ENCODE measurements around the gene EEFSEC. TPM values are rescaled to one million over a fixed set of nuclear protein-coding genes. Genes with fewer than 3 reads are reported as not detected.

The EEFSEC gene
- total RNA-seq, 1 experiment from 2014 or later, result 9.6 TPM

DNA sequence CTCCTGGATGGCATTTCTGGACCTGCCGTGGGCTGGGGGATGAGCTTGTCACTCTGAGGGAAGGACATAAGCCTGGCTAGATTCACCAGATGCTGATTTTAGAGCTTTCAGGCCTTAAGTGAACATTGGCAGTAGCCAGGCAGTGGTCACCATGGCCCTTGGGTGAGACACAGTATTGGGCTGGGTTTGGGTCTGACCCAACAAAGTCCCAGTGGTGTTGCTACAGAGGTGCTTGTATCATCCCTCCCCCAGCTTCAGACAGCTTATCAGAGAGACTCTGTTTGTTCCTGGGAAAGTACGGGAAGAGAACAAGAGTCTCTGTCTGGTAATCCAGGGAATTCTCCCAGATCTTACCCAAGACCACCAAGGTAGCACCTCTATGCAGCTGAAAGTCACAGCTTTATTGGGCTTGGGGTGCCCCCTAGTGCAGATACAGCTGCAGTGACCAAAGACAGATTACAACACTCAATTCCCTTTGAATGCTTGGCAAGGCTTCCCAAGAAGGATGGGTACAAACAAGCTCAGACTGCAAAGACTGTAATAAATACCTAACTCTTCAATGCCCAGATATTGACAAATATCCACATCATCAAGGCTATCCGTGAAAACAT is 19.9 kb upstream of the EEFSEC start:
- no peak overlapping the region for H3K9ac ChIP-seq (ENCODE audit: low read length)
- H3K27ac ChIP-seq (ENCODE audit: low read length), result no peak overlapping the region
- no peaks in the 10 kb centered on the region for H3K79me2 ChIP-seq (ENCODE audit: low read length)
- TF ChIP-seq, protein P1, sequence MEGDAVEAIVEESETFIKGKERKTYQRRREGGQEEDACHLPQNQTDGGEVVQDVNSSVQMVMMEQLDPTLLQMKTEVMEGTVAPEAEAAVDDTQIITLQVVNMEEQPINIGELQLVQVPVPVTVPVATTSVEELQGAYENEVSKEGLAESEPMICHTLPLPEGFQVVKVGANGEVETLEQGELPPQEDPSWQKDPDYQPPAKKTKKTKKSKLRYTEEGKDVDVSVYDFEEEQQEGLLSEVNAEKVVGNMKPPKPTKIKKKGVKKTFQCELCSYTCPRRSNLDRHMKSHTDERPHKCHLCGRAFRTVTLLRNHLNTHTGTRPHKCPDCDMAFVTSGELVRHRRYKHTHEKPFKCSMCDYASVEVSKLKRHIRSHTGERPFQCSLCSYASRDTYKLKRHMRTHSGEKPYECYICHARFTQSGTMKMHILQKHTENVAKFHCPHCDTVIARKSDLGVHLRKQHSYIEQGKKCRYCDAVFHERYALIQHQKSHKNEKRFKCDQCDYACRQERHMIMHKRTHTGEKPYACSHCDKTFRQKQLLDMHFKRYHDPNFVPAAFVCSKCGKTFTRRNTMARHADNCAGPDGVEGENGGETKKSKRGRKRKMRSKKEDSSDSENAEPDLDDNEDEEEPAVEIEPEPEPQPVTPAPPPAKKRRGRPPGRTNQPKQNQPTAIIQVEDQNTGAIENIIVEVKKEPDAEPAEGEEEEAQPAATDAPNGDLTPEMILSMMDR (conservative IDR thresholded peaks at IDR 0.05; ENCODE audit: low read depth, low read length), result peak; percentile 75
- no peak for TF ChIP-seq EZH2phosphoT487 (IDR thresholded peaks at IDR 0.05; ENCODE audit: borderline replicate concordance, low read length)
- no peak overlapping the region for H3K4me3 ChIP-seq (ENCODE audit: low read length)
- no peaks in the 10 kb centered on the region for H3K27me3 ChIP-seq (ENCODE audit: low read length)
- CTCF ChIA-PET, result interaction anchor here (0.5 to 1.5 kb wide), 4 partner anchors 38 to 559 kb away, joined by 3 to 10 read pairs (median 6); no protein-coding TSS in a partner anchor
- no peaks in the 10 kb centered on the region for H3K9me3 ChIP-seq (ENCODE audit: low read length)
- POLR2A ChIA-PET (ENCODE audit: unreplicated experiment), result interaction anchor here (0.6 kb wide), 1 partner anchor 534 kb away, joined by 3 read pairs; no protein-coding TSS in a partner anchor
- H3F3A ChIP-seq (ENCODE audit: low read length, unreplicated experiment), result no peaks in the 10 kb centered on the region
- H3K9me2 ChIP-seq (replicated peaks; ENCODE audit: low read length), result no peaks in the 10 kb centered on the region
- H3K4me1 ChIP-seq (ENCODE audit: insufficient read depth, low read length), result no peaks in the 10 kb centered on the region
- no peaks in the 10 kb centered on the region for H4K20me1 ChIP-seq (ENCODE audit: low read length)
- DNase-seq (peak; percentile 51), ATAC-seq (peak; percentile 73; the same call in 1 of the 2 replicates)
- intact Hi-C loops (cut with micrococcal nuclease), result loop anchor here (1.0 to 10.0 kb wide), 3 partner anchors 38 to 119 kb away; no protein-coding TSS in a partner anchor
- BruUV-seq (replicated peaks), result no TSS peak
- H3K4me2 ChIP-seq (ENCODE audit: low read length), result no peak overlapping the region
- H2AFZ ChIP-seq (ENCODE audit: low read length), result no peak overlapping the region
- H3K36me3 ChIP-seq (ENCODE audit: low read depth, low read length), result no peaks in the 10 kb centered on the region

DNA sequence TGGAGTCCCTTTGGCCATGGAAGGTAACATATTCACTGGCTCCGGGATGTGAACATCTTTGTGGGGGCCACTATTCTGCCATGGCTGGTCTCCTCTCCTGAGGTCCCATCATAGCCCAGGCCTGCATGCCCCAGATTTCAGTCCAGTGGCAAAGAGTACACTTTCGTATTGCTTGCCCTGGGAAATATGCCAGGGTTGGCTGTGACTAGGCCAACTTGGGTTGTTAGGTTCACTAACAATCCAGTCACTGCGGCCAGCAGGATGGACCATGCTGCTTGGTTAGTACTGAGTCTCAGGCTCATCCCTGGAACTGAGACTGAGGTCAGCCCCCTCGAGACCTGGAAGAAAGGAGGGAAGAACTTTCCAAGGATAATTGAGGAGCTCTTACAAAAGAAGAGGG is 9.8 kb upstream of the EEFSEC start:
- Histone ChIP-seq H3K79me2 (ENCODE audit: low read length) (no peaks in the 10 kb centered on the region), H3K9me2 (replicated peaks; ENCODE audit: low read length) (no peaks in the 10 kb centered on the region), H3K9ac (ENCODE audit: low read length) (no peak overlapping the region), H3K27me3 (ENCODE audit: low read length) (no peaks in the 10 kb centered on the region), H3K36me3 (ENCODE audit: low read depth, low read length) (no peaks in the 10 kb centered on the region), H3K27ac (ENCODE audit: low read length) (no peak overlapping the region), H3K4me3 (ENCODE audit: low read length) (no peak overlapping the region), H3K4me1 (ENCODE audit: insufficient read depth, low read length) (no peaks in the 10 kb centered on the region), H3F3A (ENCODE audit: low read length, unreplicated experiment) (no peaks in the 10 kb centered on the region), H3K4me2 (ENCODE audit: low read length) (no peak overlapping the region), H4K20me1 (ENCODE audit: low read length) (no peaks in the 10 kb centered on the region), H3K9me3 (ENCODE audit: low read length) (no peaks in the 10 kb centered on the region), H2AFZ (ENCODE audit: low read length) (no peak overlapping the region)
- POLR2A ChIA-PET (ENCODE audit: unreplicated experiment), result no interaction called here
- TF ChIP-seq EZH2phosphoT487 (IDR thresholded peaks at IDR 0.05; ENCODE audit: borderline replicate concordance, low read length), result no peak
- TF ChIP-seq, protein P1 (conservative IDR thresholded peaks at IDR 0.05; ENCODE audit: low read depth, low read length), result no peak
- no peak for TF ChIP-seq EZH2 (IDR thresholded peaks at IDR 0.05; ENCODE audit: low read length, unreplicated experiment)
- CTCF ChIA-PET, result no interaction called here
- no peak for DNase-seq
- BruUV-seq (replicated peaks), result no TSS peak
- intact Hi-C loops (cut with micrococcal nuclease), result no loop called here
- ATAC-seq, result no peak

DNA sequence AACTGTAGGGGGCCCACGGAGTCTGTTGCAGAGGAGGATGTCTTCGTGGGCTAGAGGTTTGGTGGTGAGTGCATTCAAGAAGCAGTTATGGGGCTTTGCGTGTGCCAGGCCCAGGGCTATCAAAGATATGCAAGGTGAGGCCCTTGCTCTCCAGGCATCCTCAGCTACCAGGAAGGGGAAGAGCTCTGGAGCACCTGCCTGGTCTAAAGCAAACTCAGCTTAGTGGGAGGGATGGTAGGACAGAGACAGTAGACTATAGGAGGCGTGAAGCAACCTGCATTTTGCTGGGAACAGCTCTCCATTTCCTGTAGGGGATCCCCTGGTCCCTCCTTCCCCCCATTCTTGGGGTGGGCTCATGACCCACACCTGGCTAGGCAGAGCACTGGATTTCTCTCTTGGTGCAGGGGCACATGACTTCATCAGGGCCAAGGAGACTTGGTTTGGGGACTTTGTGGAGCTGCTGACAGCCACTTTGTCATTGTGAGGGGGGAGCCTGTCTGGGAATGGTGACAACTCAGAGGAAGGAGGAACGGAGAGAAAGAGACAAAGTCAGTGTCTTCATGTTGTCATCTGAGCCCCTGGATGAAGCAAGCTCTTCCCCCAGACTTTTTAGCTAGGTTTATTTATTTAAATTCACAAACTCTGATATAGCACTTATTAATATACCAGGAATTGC is 8.6 kb upstream of the EEFSEC start:
- Histone ChIP-seq H3K9me3 (ENCODE audit: low read length) (no peaks in the 10 kb centered on the region), H2AFZ (ENCODE audit: low read length) (no peak overlapping the region), H3K27me3 (ENCODE audit: low read length) (no peaks in the 10 kb centered on the region), H3K4me1 (ENCODE audit: insufficient read depth, low read length) (no peaks in the 10 kb centered on the region), H3K27ac (ENCODE audit: low read length) (no peak overlapping the region), H3K4me2 (ENCODE audit: low read length) (no peak overlapping the region), H3K36me3 (ENCODE audit: low read depth, low read length) (no peaks in the 10 kb centered on the region), H3K4me3 (ENCODE audit: low read length) (no peak overlapping the region), H3K79me2 (ENCODE audit: low read length) (no peaks in the 10 kb centered on the region), H3K9me2 (replicated peaks; ENCODE audit: low read length) (no peaks in the 10 kb centered on the region), H4K20me1 (ENCODE audit: low read length) (no peaks in the 10 kb centered on the region), H3K9ac (ENCODE audit: low read length) (no peak overlapping the region), H3F3A (ENCODE audit: low read length, unreplicated experiment) (no peaks in the 10 kb centered on the region)
- BruUV-seq (replicated peaks), result no TSS peak
- POLR2A ChIA-PET (ENCODE audit: unreplicated experiment), result no interaction called here
- intact Hi-C loops (cut with micrococcal nuclease), result no loop called here
- CTCF ChIA-PET, result no interaction called here
- ATAC-seq (no peak), DNase-seq (no peak)
- no peak for TF ChIP-seq EZH2 (IDR thresholded peaks at IDR 0.05; ENCODE audit: low read length, unreplicated experiment)
- no peak for TF ChIP-seq EZH2phosphoT487 (IDR thresholded peaks at IDR 0.05; ENCODE audit: borderline replicate concordance, low read length)
- TF ChIP-seq, protein P1 (conservative IDR thresholded peaks at IDR 0.05; ENCODE audit: low read depth, low read length), result no peak

All from PC-3 (cell line).